Testis (tissue), 3 donors: Measurements from ENCODE around the gene TBC1D2. TPM values are rescaled to one million over a fixed set of nuclear protein-coding genes. Genes with fewer than 3 reads are reported as not detected.

ENCODE experiments used
- DNase-seq: peaks from one replicate; pipeline ENCODE4 v3.0.0-alpha.2; 2019
- H3K27ac ChIP-seq, 2 donors: fragments of 200-600 bp; sonication (generic); one replicate each; pipeline ENCODE4 v1.5.1; 2019
- H3K27me3 ChIP-seq: fragments of 200-600 bp; sonication (generic); one replicate; pipeline ENCODE4 v1.5.1; 2019
- H3K36me3 ChIP-seq: fragments of 200-600 bp; sonication (generic); one replicate; pipeline ENCODE4 v1.5.1; 2017; ENCODE audit warnings: low read depth; ENCODE audit errors: missing control alignments
- H3K4me1 ChIP-seq: fragments of 200-600 bp; sonication (generic); one replicate; pipeline ENCODE4 v1.5.1; 2019
- H3K4me3 ChIP-seq, 2 donors: fragments of 200-600 bp; sonication (generic); one replicate each; pipeline ENCODE4 v1.5.1; 2017 to 2019
- H3K9me3 ChIP-seq: fragments of 200-600 bp; sonication (generic); one replicate; pipeline ENCODE4 v1.5.1; 2017
- CTCF ChIP-seq, 3 experiments: fragments of 450-650 bp in 2 of 3; fragments of 200-600 bp in 1 of 3; sonication (generic) in 1 of 3; IDR thresholded peaks; one replicate each; pipeline ENCODE4 v1.5.1; 2016 to 2019; ENCODE audit warnings: antibody characterized with exemption in 3 of 3, mild to moderate bottlenecking in 2 of 3, moderate library complexity in 1 of 3
- POLR2A ChIP-seq: fragments of 450-650 bp; IDR thresholded peaks from one replicate; pipeline ENCODE4 v1.6.1; 2017; ENCODE audit warnings: antibody characterized with exemption, mild to moderate bottlenecking, moderate library complexity
- WGBS, 2 donors: methylation state at CpG; one replicate each; pipeline ENCODE4 v1.1.5; 2018; 5-methylcytosine and 5-hydroxymethylcytosine counted together
- intact Hi-C: fragments of 100-400 bp; cut with DNase I; formaldehyde crosslinking; loops from one replicate; pipeline ENCODE4 v1.15.1; 2023; ENCODE audit warnings: low total_unique reads
- polyA plus RNA-seq: library from polyadenylated mRNA; stranded (reverse); fragments of 350-450 nt; fragmentation: Illumina TruSeq; extraction: RNeasy Lipid Tissue Mini Kit (QIAGEN cat#74804); gene quantifications from one replicate; pipeline ENCODE4 v1.2.3, GENCODE V29; 2014; ENCODE audit warnings: low read depth, low replicate concordance; ENCODE audit not compliant: insufficient read depth
- total RNA-seq, 2 donors: library from RNA; depleted of rRNA; stranded (reverse); fragments of >200 nt; gene quantifications; one replicate each; pipeline ENCODE4 v1.2.3, GENCODE V29; 2016

TBC1D2 gene
- total and polyA plus RNA-seq, 3 donors from 2014 or later = 5.1 to 9.2 (median 8.5) TPM

- no peaks in the 10 kb centered on the region for H3K36me3 ChIP-seq
- intact Hi-C loops = no loop called here
- H3K9me3 ChIP-seq = no peaks in the 10 kb centered on the region
- no peak for TF ChIP-seq POLR2A
- TF ChIP-seq CTCF (IDR thresholded peaks at IDR 0.05) = no peak
- DNase-seq = peak; percentile 40
- no peak overlapping the region for H3K4me3 ChIP-seq
- no peaks in the 10 kb centered on the region for H3K27me3 ChIP-seq
- H3K4me1 ChIP-seq = peaks cover 14% of the 10 kb centered on the region
- peak overlapping the region in 1 of 2 donors; percentile 34 for H3K27ac ChIP-seq
- WGBS, 2 donors = 27 to 42% methylated on average over 5 of the region's 5 CpGs
Observed at GRCh38 chr9:98302150-98302549, 46.7 kb upstream of the TBC1D2 start.

- WGBS, 2 donors = 93 to 97% methylated on average over 3 of the region's 3 CpGs
- TF ChIP-seq CTCF (IDR thresholded peaks at IDR 0.05) = no peak
- no peak for TF ChIP-seq POLR2A
- H3K36me3 ChIP-seq = no peaks in the 10 kb centered on the region
- no peaks in the 10 kb centered on the region for H3K27me3 ChIP-seq
- H3K9me3 ChIP-seq = no peaks in the 10 kb centered on the region
- H3K4me3 ChIP-seq = no peak overlapping the region
- no peak for DNase-seq
- intact Hi-C loops = no loop called here
- H3K27ac ChIP-seq = no peak overlapping the region
- peaks cover 14% of the 10 kb centered on the region for H3K4me1 ChIP-seq
Observed at GRCh38 chr9:98300611-98301010, 45.2 kb upstream of the TBC1D2 start.

- TF ChIP-seq CTCF (IDR thresholded peaks at IDR 0.05) = no peak
Observed at GRCh38 chr9:98298476-98298875, 43.0 kb upstream of the TBC1D2 start.

GRCh38 chr9:98295824-98296223 is 40.4 kb upstream of the TBC1D2 start:
- Histone ChIP-seq H3K36me3 (no peaks in the 10 kb centered on the region), H3K27me3 (no peaks in the 10 kb centered on the region), H3K4me1 (no peaks in the 10 kb centered on the region), H3K9me3 (no peaks in the 10 kb centered on the region), H3K27ac (no peak overlapping the region), H3K4me3 (no peak overlapping the region)
- no peak for DNase-seq
- intact Hi-C loops = no loop called here
- TF ChIP-seq CTCF (IDR thresholded peaks at IDR 0.05) (no peak), POLR2A (no peak)
- WGBS, 2 donors = 80 to 87% methylated on average over 6 of the region's 6 CpGs

More at GRCh38 chr9:98298476-98298875, 43.0 kb upstream of the TBC1D2 start:
- no peak for DNase-seq
- H3K4me1 ChIP-seq = peaks cover 14% of the 10 kb centered on the region
- intact Hi-C loops = no loop called here
- H3K27me3 ChIP-seq = no peaks in the 10 kb centered on the region
- H3K9me3 ChIP-seq = no peaks in the 10 kb centered on the region
- H3K36me3 ChIP-seq = no peaks in the 10 kb centered on the region
- no peak overlapping the region for H3K4me3 ChIP-seq
- H3K27ac ChIP-seq = no peak overlapping the region

- Histone ChIP-seq H3K9me3 (no peaks in the 10 kb centered on the region), H3K27ac (no peak overlapping the region), H3K4me1 (no peaks in the 10 kb centered on the region), H3K36me3 (no peaks in the 10 kb centered on the region), H3K4me3 (no peak overlapping the region), H3K27me3 (no peaks in the 10 kb centered on the region)
- intact Hi-C loops = no loop called here
- DNase-seq = no peak
- 61 to 76% methylated on average over 5 of the region's 5 CpGs for WGBS, 2 donors
- TF ChIP-seq CTCF (IDR thresholded peaks at IDR 0.05) (no peak), POLR2A (no peak)
Observed at GRCh38 chr9:98291820-98292219, 36.4 kb upstream of the TBC1D2 start.
